Panc1 (cell line): ENCODE measurements around the gene KIAA2012.

Experiments
- CTCF ChIP-seq: fragments of 450-650 bp; IDR thresholded peaks from 2 replicates; pipeline ENCODE4 v1.5.1; 2017; ENCODE audit warnings: mild to moderate bottlenecking
- POLR2AphosphoS5 ChIP-seq: IDR thresholded peaks from 2 replicates; pipeline ENCODE4 v1.6.1; 2012; ENCODE audit warnings: mild to moderate bottlenecking, low read depth, low read length, moderate library complexity
- REST ChIP-seq, 2 experiments: IDR thresholded peaks; 2 replicates each; pipeline ENCODE4 v1.6.1; 2011 to 2012; ENCODE audit warnings: low read depth in 2 of 2, control low read depth in 1 of 2, low read length in 1 of 2, mild to moderate bottlenecking in 1 of 2, moderate library complexity in 1 of 2; ENCODE audit not compliant: insufficient read depth in 1 of 2
- SIN3A ChIP-seq: IDR thresholded peaks from 2 replicates; pipeline ENCODE4 v1.6.1; 2012; ENCODE audit warnings: low read depth, mild to moderate bottlenecking, low read length, moderate library complexity, borderline replicate concordance; ENCODE audit not compliant: insufficient read depth

- no peak for TF ChIP-seq POLR2AphosphoS5
- TF ChIP-seq CTCF: no peak
- TF ChIP-seq SIN3A: no peak
- TF ChIP-seq REST (IDR thresholded peaks at IDR 0.05; ENCODE audit: insufficient read depth in 1 of 2, low read depth in 2 of 2, low read length in 1 of 2): no peak
These were observed 63.5 kb downstream of the KIAA2012 start for GRCh38 chr2:202136526-202136925.
